ENCODE results near the gene CAMSAP1. TPM values are rescaled to one million over a fixed set of nuclear protein-coding genes. Genes with fewer than 3 reads are reported as not detected.

The CAMSAP1 gene
- total RNA-seq, 1 donor from 2014 or later: 62.4 TPM

- Mint-ChIP-seq H3K27ac (no peak overlapping the region), H3K4me1 (no peaks in the 10 kb centered on the region), H3K9me3 (no peaks in the 10 kb centered on the region), H3K36me3 (no peaks in the 10 kb centered on the region), H3K27me3 (ENCODE audit: low read depth) (peaks cover 17% of the 10 kb centered on the region), H3K4me3 (no peak overlapping the region)
- DNase-seq (ENCODE audit: low spot score in 2 of 2, unreplicated experiment in 2 of 2): no peak
- TF ChIP-seq, protein P1, sequence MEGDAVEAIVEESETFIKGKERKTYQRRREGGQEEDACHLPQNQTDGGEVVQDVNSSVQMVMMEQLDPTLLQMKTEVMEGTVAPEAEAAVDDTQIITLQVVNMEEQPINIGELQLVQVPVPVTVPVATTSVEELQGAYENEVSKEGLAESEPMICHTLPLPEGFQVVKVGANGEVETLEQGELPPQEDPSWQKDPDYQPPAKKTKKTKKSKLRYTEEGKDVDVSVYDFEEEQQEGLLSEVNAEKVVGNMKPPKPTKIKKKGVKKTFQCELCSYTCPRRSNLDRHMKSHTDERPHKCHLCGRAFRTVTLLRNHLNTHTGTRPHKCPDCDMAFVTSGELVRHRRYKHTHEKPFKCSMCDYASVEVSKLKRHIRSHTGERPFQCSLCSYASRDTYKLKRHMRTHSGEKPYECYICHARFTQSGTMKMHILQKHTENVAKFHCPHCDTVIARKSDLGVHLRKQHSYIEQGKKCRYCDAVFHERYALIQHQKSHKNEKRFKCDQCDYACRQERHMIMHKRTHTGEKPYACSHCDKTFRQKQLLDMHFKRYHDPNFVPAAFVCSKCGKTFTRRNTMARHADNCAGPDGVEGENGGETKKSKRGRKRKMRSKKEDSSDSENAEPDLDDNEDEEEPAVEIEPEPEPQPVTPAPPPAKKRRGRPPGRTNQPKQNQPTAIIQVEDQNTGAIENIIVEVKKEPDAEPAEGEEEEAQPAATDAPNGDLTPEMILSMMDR (IDR thresholded peaks at IDR 0.05; ENCODE audit: unreplicated experiment): no peak
These were observed 124.4 kb downstream of the CAMSAP1 start for GRCh38 chr9:135782946-135783345.

DNA sequence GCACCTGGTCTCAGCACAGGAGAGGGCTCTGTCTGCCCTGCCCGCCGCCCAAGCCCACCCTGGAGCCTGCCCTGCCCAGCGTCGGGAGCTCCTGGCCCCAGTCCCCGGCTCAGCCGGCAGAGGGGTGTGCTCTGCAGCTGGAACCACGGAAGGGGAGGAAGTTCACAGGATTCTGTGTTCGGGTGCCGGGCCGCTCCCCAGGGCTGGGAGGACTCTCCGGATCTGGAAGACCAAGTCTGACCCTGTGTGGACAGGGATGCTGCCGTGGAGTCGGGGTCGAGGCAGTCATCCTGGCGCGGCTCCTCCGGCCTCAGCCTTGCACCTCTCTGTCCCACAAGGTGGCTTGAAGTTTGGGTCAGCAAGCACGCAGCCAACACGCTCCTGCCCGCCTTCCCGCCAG is 126.7 kb downstream of the CAMSAP1 start:
- TF ChIP-seq, protein P1 (IDR thresholded peaks at IDR 0.05; ENCODE audit: unreplicated experiment): no peak
- DNase-seq (ENCODE audit: low spot score in 2 of 2, unreplicated experiment in 2 of 2): no peak
- H3K9me3 Mint-ChIP-seq: no peaks in the 10 kb centered on the region
- H3K4me3 Mint-ChIP-seq: no peak overlapping the region
- no peak overlapping the region for H3K27ac Mint-ChIP-seq
- no peaks in the 10 kb centered on the region for H3K36me3 Mint-ChIP-seq
- H3K27me3 Mint-ChIP-seq (ENCODE audit: low read depth): peaks cover 17% of the 10 kb centered on the region
- H3K4me1 Mint-ChIP-seq: no peaks in the 10 kb centered on the region

GRCh38 chr9:135780086-135780485 is 127.3 kb downstream of the CAMSAP1 start:
- no peaks in the 10 kb centered on the region for H3K9me3 Mint-ChIP-seq
- TF ChIP-seq, protein P1 (IDR thresholded peaks at IDR 0.05; ENCODE audit: unreplicated experiment): no peak
- H3K27me3 Mint-ChIP-seq (ENCODE audit: low read depth): peaks cover 17% of the 10 kb centered on the region
- H3K4me1 Mint-ChIP-seq: no peaks in the 10 kb centered on the region
- no peaks in the 10 kb centered on the region for H3K36me3 Mint-ChIP-seq
- no peak overlapping the region for H3K4me3 Mint-ChIP-seq
- H3K27ac Mint-ChIP-seq: no peak overlapping the region
- no peak for DNase-seq (ENCODE audit: low spot score in 2 of 2, unreplicated experiment in 2 of 2)

DNA sequence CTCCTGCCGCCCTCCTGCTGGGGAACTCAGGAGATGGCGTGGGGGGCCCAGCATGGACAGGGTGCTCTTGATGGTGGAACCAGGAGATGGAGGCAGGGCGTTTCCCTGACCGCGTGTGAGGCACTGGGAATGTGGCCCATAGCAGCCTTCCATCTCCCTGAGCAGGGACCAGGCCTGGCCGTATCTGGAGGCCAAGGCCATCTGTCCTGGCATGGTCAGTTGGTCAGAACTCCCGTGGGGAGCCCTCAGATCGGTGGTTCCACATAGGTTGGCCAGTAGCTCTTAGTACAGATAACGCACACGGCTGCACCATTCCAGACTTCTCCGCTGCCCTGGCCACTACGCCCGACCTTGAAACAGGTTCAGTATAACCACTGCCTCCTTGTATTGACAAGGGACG is 127.8 kb downstream of the CAMSAP1 start:
- H3K9me3 Mint-ChIP-seq: no peaks in the 10 kb centered on the region
- no peaks in the 10 kb centered on the region for H3K4me1 Mint-ChIP-seq
- no peak overlapping the region for H3K27ac Mint-ChIP-seq
- TF ChIP-seq, protein P1 (IDR thresholded peaks at IDR 0.05; ENCODE audit: unreplicated experiment): no peak
- H3K27me3 Mint-ChIP-seq (ENCODE audit: low read depth): peaks cover 17% of the 10 kb centered on the region
- no peak for DNase-seq (ENCODE audit: low spot score in 2 of 2, unreplicated experiment in 2 of 2)
- H3K4me3 Mint-ChIP-seq: no peak overlapping the region
- no peaks in the 10 kb centered on the region for H3K36me3 Mint-ChIP-seq

DNA sequence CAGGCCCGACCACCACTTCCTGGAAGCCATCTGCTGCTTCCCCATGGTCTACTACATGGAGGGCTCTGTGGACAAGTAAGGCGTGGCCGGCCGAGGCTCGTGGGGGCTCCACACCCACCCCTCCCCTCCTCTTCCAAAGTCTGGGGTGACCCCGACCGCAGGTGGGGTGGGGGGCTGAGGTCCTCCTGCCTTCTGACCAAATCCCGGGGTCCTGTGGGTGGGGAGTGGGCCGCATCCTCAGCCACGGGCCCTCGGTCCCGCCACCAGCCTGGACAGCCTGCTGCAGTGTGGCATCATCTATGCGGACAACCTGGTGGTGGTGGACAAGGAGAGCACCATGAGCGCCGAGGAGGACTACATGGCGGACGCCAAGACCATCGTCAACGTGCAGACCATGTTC is 128.9 kb downstream of the CAMSAP1 start:
- H3K9me3 Mint-ChIP-seq: no peaks in the 10 kb centered on the region
- H3K27ac Mint-ChIP-seq: no peak overlapping the region
- peaks cover 17% of the 10 kb centered on the region for H3K27me3 Mint-ChIP-seq (ENCODE audit: low read depth)
- TF ChIP-seq, protein P1 (IDR thresholded peaks at IDR 0.05; ENCODE audit: unreplicated experiment): no peak
- no peak for DNase-seq (ENCODE audit: low spot score in 2 of 2, unreplicated experiment in 2 of 2)
- H3K4me3 Mint-ChIP-seq: no peak overlapping the region
- no peaks in the 10 kb centered on the region for H3K4me1 Mint-ChIP-seq
- no peaks in the 10 kb centered on the region for H3K36me3 Mint-ChIP-seq

- DNase-seq (ENCODE audit: low spot score in 2 of 2, unreplicated experiment in 2 of 2): no peak
- Mint-ChIP-seq H3K4me1 (no peaks in the 10 kb centered on the region), H3K9me3 (no peaks in the 10 kb centered on the region), H3K4me3 (no peak overlapping the region), H3K27me3 (ENCODE audit: low read depth) (peaks cover 13% of the 10 kb centered on the region), H3K27ac (no peak overlapping the region), H3K36me3 (no peaks in the 10 kb centered on the region)
- TF ChIP-seq, protein P1 (IDR thresholded peaks at IDR 0.05; ENCODE audit: unreplicated experiment): no peak
These were observed 129.6 kb downstream of the CAMSAP1 start for GRCh38 chr9:135777623-135778177.
